GM04503 (cell line): Measurements from ENCODE around the gene PC.

Experiments used
- DNase-seq: peaks from one replicate; pipeline ENCODE4 v3.0.0-alpha.2; 2012; ENCODE audit warnings: low read depth

Gene PC

GRCh38 chr11:66864924-66865697 is 93.1 kb downstream of the PC start:
- no peak for DNase-seq

GRCh38 chr11:66864172-66864901 is 93.8 kb downstream of the PC start:
- DNase-seq: no peak

GRCh38 chr11:66863428-66864125 is 94.6 kb downstream of the PC start:
- no peak for DNase-seq

- DNase-seq: no peak
These were observed 95.6 kb downstream of the PC start for GRCh38 chr11:66862559-66863037.

- no peak for DNase-seq
These were observed 96.2 kb downstream of the PC start for GRCh38 chr11:66861774-66862558.

- DNase-seq: no peak
These were observed 97.0 kb downstream of the PC start for GRCh38 chr11:66861038-66861773.

- no peak for DNase-seq
These were observed 97.7 kb downstream of the PC start for GRCh38 chr11:66860449-66860831.

- no peak for DNase-seq
These were observed 98.3 kb downstream of the PC start for GRCh38 chr11:66859686-66860448.

- no peak for DNase-seq
These were observed 99.1 kb downstream of the PC start for GRCh38 chr11:66858939-66859685.

GRCh38 chr11:66858186-66858938 is 99.8 kb downstream of the PC start:
- DNase-seq: no peak

GRCh38 chr11:66857927-66858185 is 100.3 kb downstream of the PC start:
- DNase-seq: no peak

- no peak for DNase-seq
These were observed 100.8 kb downstream of the PC start for GRCh38 chr11:66857234-66857926.

- peak; percentile 29 for DNase-seq
These were observed 101.5 kb downstream of the PC start, which contains the start of gene LRFN4 for GRCh38 chr11:66856496-66857233. LRFN4 (plus strand) TSS chr11:66857064; CDS start chr11:66857745, 681 bp downstream.

- DNase-seq: peak; percentile 64
These were observed 102.3 kb downstream of the PC start for GRCh38 chr11:66855574-66856495.

GRCh38 chr11:66854729-66855211 is 103.4 kb downstream of the PC start:
- no peak for DNase-seq

GRCh38 chr11:66854231-66854661 is 103.9 kb downstream of the PC start:
- DNase-seq: no peak
